HG03460 (cell line): ENCODE data around the gene SBK3.
"Not testable (repeated sequence)": the region's sequence is repeated elsewhere in the genome, so short reads cannot be mapped to it uniquely, and the experiment has no call there.

ENCODE experiments used
- ATAC-seq: cut with Tn5 transposase; IDR thresholded peaks from one replicate; pipeline ENCODE4 v1.9.1; 2021; ENCODE audit not compliant: unreplicated experiment

The SBK3 gene, protein sequence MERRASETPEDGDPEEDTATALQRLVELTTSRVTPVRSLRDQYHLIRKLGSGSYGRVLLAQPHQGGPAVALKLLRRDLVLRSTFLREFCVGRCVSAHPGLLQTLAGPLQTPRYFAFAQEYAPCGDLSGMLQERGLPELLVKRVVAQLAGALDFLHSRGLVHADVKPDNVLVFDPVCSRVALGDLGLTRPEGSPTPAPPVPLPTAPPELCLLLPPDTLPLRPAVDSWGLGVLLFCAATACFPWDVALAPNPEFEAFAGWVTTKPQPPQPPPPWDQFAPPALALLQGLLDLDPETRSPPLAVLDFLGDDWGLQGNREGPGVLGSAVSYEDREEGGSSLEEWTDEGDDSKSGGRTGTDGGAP

DNA sequence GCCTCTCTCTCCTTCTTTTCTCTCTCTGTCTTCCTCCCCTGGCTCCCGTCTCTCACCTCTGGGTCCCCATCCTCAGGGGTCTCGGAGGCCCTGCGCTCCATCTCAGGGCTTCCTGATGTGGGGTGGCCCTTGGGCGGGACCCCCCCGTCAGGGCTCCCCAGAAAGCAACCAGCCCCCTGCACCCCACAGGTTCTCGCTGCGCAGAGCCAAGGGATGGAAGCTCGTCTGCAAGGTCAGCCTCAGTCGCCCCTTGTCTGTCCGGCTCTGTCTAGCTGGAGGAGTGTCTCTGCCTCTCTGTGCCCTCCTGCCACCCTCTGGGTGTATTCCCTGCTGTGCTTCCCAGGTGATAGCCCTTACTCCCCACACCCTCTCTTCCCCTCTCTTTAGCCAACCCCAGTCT lies at the start of gene SBK3:
Gene SBK3, minus strand, starts transcription at position 101 of the 400 bp plus-strand sequence. Its CDS starts 0 bp downstream, at position 101.
- ATAC-seq: no peak

DNA sequence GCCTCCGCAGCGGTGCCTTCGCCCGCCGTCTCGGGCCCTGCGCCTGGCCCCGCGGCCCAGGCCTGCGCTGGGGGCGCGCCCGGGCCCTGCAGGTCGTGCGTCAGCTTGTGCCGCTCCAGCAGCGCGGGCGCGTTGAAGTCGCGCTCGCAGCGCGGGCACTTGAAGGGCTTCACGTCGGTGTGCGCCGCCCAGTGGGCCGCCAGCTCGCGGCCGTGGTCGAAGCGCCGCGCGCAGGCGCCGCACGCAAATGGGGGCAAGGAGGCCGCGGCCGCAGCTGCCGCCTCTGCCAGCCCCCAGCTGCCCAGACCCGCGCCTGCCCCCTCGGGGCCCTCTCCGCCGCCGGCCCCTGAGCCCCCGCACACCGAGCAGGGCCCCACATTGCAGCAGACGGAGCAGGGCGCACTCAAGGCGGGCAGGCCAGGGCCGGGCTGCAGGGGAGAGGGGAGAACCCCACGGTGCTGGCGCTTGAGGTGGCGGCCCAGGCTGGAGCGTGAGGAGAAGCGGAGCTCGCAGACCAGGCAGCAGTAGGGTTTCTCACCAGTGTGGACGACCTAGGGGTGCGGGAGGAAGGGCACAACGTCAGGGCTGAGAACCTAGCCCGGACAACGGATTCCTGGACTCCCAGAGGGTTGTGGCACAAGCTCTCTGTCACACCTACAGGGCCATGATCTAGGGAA lies 47.9 kb upstream of the SBK3 start:
- no peak for ATAC-seq

DNA sequence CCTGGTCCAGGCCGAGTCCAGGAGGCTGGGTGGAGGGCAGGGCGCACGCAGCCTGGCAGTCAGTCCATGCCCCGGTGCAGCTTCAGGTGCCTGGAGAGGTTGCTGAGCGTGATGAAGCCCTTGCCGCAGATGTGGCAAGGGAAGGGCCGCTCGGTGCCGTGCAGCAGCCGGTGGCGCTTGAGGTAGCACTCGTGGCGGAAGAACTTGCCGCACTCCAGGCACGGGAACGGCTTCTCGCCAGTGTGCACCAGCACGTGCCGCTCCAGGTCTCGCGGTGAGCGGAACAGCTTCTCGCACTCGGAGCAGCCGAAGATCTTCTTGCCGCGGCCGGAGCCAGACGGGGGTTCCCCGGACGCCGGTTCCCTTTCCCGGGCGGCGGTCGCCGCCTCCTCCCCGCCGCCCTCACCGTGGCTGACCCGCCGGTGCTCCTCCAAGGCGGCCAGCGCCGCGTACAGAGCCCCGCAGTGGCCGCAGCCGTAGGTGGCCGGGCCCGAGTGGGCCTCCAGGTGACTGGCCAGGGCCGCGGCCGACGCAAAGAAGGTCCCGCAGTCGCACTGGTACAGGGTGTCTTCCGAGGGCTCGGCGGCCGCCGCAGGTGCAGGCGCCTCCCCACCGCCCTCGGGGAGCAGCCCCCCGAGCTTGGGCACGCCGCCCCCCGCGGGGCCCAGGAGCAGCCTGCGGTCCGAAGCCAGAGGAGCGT lies 47.2 kb upstream of the SBK3 start:
- no peak for ATAC-seq

DNA sequence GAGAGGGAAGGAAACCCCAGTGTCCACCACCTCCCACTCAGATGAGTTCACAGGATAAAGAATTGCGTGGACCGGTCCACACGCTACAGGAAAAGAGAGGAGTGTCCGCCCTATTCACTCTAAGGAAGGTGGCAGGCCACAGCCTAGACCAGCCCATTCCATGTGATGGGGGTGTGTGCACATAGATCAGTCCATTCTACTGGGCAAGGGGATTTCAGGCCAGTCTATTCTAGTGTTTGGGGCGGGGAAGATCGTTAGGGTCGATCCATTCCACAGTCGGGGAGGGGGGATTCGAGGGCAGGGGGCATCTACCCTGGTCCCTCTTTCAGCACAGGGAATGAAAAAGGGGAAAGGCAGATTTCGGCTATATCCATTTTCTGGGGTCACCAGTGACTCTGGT lies 46.2 kb upstream of the SBK3 start:
- ATAC-seq: no peak

DNA sequence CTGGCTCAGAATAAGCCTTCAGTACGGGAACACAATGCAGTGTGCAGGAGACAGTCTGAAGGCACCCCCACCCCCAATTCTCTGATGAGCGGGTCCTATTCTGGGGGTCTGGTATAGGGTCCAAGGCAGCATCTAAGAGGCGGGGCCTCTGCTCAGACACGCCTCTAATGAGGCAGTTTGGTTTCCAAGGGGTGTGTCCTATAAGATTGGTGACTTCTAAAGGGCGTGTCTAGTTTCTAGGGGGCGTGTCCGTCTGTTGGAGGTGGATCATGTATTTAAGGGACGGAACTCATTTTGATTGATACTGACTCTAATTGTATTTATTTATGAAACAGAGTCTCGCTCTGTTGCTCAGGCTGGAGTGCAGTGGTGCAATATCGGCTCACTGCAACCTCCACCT lies 45.3 kb upstream of the SBK3 start:
- no peak for ATAC-seq

DNA sequence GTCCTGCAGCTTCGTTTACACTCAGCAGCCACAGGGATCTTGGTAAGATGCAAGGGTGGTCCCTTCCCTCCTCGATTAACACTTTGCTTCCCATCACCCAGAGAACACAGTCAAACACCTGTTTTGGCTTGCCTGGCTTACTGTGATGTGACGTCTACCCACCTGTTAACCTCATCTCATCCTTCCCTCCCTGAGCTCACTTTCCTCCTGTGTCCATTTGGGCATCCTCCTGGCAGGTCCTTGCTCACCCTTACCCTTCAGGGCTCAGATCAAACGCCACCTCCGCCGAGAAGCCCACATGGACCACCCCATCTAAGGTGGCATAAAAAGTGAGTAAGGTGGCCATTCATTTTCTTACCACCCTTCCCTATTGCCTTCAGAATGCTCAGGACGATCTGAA lies 44.8 kb upstream of the SBK3 start:
- ATAC-seq: no peak

DNA sequence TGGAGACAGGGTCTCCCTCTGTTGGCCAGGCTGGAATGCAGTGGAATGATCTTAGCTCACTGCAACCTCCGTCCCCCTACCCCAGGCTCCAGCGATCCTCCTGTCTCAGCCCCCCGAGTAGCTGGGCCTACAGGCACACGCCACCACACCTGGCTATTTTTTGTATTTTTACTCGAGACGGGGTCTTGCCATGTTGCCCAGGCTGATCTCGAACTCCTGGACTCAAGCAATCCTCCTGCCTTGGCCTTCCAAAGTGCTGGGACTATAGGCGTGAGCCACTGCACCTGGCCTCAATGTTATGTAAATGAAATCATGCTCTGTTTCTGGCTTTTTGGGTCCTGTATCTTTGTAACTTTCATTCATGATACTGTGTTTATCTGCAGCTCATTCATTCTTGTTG lies 43.4 kb upstream of the SBK3 start:
- ATAC-seq: no peak

DNA sequence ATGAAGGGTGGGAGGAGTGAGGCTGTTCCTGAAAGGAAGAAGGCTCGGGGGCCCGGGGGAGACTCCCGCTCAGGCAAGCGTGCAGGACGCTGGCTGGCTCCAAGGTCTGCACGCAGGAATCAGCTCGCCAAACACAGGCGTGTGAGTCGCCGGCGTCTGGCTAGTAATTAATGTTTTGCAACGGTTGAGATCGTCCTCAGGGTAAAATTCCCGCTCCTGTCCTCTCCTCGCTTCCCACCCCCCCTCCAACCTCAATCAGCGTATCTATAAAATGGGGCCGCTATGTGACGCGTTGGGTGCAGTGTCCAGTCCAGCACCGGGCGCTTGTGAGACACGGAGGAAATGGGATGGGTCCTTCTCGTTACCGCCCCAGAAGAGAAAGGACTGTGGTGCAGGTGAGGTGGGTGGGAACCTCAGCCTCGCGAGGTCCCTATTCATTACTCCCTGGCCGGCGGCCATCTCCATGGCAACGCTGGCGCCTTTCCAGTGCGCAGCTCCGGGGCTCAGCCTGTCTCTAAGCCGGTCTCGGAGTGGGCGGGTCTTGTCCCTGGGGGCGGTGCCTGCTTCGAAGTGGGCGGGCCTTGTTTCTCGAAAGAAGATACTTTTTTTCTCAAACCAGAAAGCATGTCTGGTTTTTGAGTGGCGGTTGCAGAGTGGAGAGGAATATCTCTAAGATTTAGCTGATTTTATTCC lies 41.8 kb upstream of the SBK3 start:
- ATAC-seq: peak; percentile 77

DNA sequence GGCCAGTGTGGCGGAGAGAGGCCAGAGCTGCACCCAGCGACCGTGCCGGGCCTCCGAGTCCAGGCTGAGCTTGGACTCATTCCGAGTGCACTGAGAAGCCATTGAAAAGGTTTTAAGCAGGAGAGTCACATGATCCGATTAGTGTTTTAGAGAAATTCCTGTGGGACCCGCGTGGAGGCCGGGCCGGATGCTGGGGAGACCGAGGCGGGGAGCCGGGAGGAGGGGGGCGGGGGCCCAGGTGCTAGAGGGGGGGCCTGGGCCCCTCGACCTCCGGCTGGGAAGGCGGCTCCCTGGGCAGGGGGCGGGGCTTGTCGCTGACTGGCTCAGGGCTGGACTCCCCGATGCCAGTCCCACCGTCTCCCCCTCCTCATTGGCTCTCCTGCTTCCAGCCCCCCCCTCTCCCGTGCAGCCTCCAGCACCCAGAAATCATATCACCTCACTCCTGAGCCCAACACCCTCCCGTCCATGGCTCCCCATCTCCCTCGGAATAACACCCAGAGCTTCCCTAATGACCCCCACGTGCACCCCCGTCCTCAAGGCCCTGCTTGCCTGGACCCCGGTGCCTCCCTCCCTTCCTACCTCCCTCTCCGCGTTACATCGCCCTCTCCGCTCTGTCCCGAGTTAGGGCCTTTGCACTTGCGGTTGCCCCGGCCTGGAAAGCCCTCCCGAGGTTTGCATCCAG lies 40.5 kb upstream of the SBK3 start:
- no peak for ATAC-seq

DNA sequence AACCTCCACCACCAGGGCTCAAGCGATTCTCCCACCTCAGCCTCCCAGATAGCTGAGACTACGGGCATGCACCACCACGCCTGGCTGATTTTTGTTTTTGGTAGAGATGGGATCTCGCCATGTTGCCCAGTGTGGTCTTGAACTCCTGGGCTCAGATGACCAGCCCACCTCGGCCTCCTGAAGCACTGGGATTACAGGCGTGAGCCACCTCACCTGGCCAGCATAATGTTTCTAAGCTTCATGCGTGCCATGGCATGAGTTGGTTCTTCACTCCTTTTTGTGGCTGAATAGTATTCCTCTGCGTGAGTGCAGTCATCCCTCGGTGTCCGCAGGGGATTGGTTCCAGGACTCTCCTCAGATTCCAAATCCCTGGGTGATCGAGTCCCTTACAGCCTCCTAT lies 39.5 kb upstream of the SBK3 start:
- ATAC-seq: no peak

DNA sequence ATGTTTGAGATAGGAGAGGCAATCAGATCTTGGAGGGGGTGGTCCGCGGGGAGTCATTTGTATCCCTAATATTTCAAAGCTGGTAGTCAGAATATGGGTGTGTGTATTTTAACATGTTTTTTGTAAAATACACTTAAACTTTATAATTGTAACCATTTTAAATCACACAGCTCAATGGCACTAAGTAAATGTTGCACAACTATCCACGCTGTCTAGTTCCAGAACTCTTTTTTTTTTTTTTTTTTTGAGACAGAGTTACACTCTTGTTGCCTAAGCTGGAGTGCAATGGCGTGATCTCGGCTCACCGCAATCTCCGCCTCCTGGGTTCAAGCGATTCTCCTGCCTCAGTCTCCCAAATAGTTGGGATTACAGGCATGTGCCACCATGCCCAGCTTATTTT lies 38.6 kb upstream of the SBK3 start:
- not testable (repeated sequence) for ATAC-seq

DNA sequence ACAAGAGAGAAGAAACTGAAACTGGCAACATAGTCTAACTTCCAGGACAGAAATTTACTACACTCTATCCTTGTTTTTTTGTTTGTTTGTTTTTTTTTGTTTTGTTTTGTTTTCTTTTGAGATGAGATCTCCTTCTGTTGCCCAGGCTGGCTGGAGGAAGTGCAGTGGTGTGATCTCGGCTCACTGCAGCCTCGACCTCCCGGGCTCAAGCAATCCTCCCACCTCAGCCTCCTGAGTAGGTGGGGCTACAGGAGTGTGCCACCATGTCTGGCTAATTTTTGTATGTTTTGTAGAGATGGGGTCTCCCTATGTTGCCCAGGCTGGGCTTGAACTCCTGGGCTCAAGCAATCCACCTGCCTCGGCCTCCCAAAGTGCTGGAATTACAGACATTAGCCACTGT lies 36.9 kb upstream of the SBK3 start:
- not testable (repeated sequence) for ATAC-seq

DNA sequence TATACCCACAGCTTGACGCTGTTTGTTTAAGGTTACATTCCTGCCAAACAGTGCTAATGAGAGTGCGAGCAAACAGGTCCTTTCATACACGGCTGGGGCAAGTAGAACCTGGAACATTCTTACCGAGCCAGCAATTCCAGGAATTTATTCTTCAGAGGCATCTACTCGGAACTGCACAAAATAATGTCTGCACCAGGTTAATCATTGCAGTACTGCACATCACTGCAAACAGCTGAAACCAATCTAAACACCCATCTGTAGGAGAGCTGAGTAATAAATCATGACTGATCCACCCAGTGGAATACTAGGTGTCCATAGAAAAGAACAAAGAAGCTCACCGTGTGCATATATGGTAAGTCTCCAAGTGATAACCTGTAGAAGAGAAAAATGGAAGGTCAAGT lies 36.5 kb upstream of the SBK3 start:
- ATAC-seq: no peak

DNA sequence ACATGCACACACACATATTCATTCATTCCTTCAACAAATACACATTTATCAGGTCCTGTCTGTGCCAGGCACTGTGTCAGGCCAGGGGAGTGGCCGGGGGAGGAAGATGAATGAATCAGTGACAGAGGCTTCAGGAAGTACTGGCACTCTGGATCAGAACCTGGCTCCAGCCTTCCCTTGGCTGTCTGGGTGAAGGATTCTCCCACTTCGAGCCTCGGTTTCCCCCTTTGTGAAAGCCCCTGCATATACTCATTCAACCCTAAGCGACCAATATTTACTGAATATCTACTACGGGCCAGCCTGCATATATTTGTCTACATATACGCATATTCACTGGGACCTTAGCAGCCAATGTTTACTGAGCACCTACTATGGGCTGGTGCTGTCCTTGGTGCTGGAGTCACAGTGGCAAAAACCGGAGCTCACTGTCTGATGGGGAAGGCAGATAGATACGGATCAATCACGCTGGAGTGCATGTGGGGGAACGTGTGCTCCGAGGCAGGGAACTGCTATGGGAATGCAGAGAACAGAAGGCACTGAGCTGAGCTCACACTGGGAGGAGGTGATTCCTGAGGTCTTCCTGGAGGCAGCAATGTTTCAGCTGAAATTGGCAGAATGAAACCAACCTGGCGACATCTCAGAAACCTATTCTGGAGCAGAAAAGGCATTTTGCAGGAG lies 35.9 kb upstream of the SBK3 start:
- ATAC-seq: no peak

DNA sequence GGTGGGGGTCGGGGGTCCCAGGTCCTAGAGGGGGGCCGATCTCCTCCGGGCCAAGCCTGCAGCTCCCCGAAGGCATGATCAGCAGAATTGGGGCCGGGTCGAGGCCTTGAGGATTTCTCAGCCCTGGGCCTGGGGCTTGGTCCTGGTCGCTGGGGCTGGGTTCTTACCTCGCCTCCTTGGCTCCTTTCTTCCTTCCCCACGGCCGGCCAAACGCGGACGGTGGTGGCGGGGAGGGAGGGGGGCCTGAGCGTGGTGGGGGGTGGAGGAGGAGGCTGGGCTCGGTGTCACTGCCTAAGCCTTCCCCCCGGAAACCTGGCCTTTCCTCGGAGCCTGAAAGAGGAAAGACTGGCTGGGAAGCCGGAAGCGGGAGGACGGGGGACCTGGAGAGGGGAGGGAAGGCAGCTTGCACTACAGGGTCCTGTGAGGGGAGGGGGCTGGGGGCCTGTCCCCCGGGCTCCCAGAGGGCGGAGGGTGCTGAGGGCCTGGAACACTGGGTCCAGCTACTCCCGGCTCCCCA lies 35.3 kb upstream of the SBK3 start, which contains the start of gene ZNF579:
Gene ZNF579, minus strand, starts transcription at position 221 of the 517 bp plus-strand sequence. CDS start 1,209 bp downstream, outside the sequence.
- no peak for ATAC-seq

DNA sequence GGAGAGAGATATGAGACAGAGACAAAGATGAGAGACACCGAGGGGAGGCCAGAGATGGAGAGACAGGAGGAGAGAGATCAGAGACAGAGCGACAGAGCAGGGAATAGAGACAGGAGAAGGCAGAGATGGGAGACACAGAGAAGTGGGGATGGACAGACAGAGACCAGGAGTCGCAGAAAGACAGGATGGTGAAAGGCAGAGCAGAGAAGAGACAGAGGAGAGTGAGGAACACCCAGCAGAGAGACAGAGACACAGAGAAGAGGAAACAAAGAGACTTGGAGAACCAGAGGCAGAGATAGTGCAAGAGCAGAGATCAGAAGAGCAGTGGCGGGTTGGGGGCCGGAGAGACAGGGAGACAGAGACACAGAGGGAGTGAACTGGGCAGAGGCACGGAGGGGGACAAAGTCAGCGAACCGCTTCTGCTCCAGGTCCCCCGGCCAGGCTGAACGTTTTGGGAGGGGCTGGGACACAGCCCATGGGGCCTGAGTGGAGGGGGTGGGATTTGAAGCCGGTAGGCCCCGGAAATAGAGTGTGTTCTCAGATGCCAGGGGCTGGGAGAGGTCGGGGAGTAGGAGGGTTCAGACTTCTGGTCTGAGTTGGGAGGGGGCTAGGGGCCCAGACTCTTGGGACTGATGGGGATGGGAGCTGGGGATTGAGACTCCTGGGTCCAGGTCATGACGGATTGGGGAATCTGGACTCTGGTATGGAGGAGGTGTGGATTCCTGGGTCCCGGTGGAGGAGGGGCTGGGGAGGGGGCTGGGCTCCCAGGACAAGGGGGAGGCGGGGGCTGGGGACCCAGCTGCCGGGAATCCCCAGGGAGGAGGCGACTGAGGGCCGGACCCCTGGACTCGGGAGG lies 34.7 kb upstream of the SBK3 start:
- no peak for ATAC-seq

DNA sequence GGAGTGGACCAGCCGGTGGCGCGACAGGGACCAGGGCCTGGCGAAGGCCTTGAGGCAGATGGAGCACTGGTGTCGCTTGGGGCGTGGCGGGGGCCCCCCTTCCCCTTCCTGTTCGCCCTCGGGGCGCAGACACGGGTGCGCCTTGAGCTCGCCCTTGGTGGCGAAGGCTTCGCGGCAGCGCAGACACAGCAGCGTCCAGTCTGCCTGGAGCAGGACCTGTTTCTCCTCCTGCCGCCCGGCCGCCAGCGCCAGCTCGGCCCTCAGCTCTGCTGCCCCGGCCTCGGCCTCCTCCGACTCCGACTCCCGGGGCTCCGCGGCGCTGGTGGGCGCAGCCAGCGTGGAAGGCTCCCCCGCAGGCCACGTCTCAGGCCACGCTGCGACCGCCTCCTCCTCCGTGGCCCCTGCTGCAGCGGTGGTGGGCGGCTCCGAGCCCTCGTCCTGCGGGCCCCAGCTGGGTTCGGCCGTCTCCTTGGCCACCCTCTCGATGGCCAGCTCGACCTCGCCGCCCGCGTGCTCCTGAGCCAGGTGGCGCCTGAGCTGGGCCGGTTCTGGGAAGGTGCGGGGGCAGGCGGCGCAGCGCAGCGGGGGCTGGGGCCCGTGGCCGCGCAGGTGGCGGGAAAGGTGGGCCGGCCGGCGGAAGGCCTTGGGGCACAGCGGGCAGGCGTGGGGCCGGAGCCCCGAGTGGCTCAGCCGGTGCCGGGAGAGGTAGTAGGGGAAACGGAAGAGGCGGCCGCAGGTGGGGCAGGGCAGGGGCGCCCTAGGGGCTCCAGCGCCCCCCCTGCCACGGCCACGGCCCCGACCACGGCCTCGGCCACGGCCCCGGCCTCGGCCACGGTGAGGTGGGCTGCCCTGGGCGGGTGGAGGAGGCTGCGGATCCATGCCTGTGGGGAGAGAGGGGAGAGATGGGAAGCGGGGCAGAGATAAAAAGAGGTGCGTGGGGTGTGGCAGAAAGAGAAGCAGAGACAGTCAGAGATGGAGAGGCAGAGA lies 33.7 kb upstream of the SBK3 start:
- no peak for ATAC-seq
